HG02759 (cell line): ENCODE data around the gene CENPB.
"Not testable (repeated sequence)": the region's sequence is repeated elsewhere in the genome, so short reads cannot be mapped to it uniquely, and the experiment has no call there.

Experiments
- ATAC-seq: cut with Tn5 transposase; IDR thresholded peaks from one replicate; pipeline ENCODE4 v1.9.1; 2021; ENCODE audit warnings: mild to moderate bottlenecking, moderate library complexity; ENCODE audit not compliant: unreplicated experiment

The CENPB gene

GRCh38 chr20:3789201-3789600 is 2.7 kb upstream of the CENPB start:
- ATAC-seq: not testable (repeated sequence)

- ATAC-seq: no peak
Measured at GRCh38 chr20:3788685-3789155, 2.2 kb upstream of the CENPB start.

DNA sequence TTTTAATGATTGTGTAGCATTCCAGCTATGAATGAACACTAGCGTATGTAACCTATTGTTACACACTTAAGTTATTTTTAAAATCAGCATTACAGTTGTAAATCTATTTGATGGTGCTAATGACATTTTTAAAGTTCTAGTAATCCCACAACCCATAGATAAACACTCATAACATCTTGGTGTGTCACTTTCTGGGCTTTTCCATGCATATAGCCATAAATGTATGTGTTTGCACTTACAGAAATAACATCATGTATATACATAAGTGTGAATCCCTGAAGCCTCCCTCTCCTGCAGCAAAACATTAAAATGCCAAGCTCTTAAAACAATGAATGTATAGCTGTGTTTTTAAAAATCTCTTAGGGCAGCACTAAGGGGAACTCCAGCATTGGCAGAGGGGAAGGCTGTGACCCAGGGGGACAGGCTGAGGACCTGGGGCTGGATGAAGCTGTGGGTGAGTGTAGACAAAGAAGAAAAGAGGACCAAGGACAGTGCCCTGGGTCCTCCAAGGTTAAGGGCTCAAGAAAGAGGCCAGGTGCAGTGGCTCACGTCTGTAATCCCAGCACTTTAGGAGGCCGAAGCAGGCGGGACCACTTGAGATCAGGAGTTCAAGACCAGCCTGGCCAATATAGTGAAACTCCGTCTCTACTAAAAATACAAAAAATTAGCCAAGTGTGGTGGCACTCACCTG is 929 bp upstream of the CENPB start:
- ATAC-seq: no peak

- ATAC-seq: peak; percentile 31
Measured at GRCh38 chr20:3786126-3786484, 435 bp downstream of the CENPB start.

GRCh38 chr20:3785240-3786125 is 1.1 kb downstream of the CENPB start:
- no peak for ATAC-seq

GRCh38 chr20:3784863-3785239 is 1.7 kb downstream of the CENPB start:
- no peak for ATAC-seq

DNA sequence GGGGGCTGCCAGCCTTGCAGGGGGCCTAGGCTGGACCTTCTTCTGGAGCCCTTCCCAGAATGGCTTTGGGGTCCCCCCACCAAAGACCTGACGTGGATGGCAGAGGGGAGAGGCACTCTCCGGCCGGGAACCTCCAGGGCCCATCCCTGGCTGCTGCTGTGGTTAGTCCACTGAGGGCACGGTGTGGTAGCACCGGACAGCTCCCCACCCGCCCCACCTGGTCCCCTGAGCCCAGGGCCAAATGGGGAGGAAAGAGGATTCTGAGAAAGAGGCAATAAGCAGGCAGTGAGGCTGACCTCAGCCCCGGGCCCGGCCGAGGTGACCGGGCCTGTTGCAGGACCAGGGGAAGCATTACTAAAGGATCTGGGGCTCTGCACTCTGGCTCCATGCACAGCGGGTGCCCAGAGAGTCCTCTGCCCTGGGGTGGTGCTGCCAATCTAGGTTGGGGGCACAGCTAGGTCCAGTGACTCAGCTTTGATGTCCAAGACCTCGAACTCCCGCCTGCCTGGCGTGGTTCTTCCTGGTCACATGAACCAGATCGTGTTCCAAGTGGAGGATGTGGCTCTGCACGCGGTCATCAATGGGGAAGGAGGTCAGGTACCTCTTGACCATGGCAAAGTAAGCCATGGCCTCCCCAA is 2.2 kb downstream of the CENPB start:
- no peak for ATAC-seq

DNA sequence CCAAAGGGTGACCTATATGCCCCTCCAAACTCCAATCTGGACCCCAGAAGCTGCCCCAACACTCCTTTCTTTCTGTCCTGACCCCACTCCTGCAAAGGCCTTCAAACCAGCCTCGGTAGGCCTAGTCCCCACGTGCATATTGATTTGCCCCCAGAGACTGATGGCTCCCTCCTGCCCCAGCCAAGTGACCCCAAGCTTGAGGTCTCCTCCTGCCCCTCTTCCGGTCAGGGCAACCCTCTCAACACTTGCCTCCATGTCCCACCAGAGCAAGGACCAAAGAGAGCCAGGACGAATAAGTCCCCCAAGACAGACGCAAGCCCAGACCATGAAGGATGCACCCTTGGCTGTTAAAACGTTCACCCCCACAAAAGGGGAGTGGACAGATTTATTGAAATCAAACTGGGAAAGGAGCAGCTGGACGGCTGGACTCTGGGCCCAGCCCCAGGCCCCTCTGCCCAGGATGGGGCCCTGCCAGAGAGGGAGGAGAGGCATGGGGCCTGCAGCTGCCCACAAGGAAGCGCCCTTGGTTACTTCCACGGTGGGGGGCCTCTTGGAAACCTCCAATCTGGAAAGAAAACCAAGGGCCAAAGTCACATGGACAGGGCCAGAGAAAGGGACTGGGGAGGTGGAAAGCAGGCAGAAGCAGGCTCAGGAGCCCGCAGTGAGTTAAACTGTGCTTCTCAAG is 2.9 kb downstream of the CENPB start:
- ATAC-seq: no peak

- no peak for ATAC-seq
Measured at GRCh38 chr20:3783068-3783489, 3.5 kb downstream of the CENPB start.

GRCh38 chr20:3782597-3782996 is 3.9 kb downstream of the CENPB start:
- no peak for ATAC-seq

DNA sequence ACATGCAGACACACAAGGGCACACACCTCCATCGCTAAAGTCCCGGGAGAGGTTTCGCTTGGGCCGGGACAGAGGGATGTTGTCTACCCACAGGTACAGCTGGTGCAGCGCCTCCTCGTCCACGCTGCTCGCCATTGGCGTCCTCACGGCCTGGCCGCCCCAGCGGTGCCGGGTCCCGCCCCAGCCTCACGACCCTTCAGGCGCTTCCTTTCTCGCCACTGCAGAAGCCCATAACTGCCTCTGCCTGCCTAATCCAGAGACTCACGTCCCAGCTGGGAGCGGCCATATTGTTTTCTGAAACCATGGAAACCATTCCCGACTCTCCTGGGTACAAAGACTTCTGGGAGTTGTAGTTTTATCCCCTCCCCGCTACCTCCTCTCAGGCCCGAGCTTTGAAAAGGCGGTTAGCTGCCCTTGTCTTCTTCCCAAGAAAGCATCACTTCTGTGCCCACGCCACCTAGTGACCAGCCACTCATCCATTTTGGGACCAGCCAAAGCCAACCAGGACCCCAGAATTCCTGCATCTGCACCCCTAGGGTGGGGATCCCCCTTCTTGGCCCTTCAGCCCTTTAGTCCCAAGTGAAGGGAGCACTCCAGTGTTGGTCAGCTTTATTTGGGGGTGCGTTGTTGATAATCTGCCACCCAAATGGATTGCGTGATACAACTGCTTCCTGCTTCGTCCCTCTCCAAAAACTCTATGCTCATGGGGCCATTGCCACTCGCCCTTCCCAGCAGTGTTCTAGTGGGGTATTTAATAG is 5.2 kb downstream of the CENPB start, which contains the start of gene SPEF1:
SPEF1 (minus strand) TSS at position 296 of the 758 bp plus-strand sequence; CDS start at position 135, 161 bp downstream.
- ATAC-seq: peak; percentile 64

GRCh38 chr20:3778976-3779375 is 7.6 kb downstream of the CENPB start:
- no peak for ATAC-seq

- no peak for ATAC-seq
Measured at GRCh38 chr20:3777716-3778629, 8.6 kb downstream of the CENPB start.

- ATAC-seq: no peak
Measured at GRCh38 chr20:3777381-3777715, 9.2 kb downstream of the CENPB start.

GRCh38 chr20:3775457-3776108 is 11.0 kb downstream of the CENPB start:
- no peak for ATAC-seq

GRCh38 chr20:3771552-3772058 is 14.9 kb downstream of the CENPB start:
- no peak for ATAC-seq

GRCh38 chr20:3768342-3769130 is 18.0 kb downstream of the CENPB start:
- ATAC-seq: peak; percentile 30
